Measurements from ENCODE around the gene HACD2.

DNA sequence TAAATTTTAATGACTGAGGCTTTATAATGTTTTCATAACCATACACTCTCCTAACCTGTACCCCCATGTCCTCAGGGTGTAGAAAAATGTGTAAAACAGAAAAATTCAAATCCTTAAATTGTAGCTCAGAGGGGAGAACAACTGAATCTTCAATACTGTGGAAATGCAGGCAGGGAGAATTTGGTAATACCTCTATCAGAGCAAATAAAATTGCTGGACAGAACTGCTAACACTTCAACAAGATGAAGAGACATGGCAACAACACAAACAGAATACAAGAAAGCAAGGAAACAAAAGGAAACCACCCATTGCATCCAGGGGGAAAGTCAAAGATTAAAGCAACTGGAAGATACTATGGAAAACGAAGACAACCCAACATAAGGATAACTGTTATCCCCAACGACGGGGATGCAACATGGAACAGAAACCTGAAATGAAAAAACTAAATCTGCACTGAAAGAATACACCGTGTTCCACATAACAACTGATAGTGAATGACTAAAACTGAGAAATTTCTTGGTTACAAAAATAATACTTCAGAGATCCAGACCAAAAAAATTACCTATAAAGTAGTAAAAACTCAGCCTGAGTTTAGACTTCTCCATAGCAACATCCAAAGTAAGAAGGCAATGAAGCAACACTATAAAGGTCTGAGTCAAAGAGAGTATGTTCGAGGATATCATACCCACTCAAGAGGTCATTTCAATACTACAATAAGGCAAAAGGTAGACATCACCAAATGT, 48.5 kb downstream of the HACD2 start:
- TF ChIP-seq CTCF (IDR thresholded peaks at IDR 0.05), result no peak
- no peak for TF ChIP-seq EZH2phosphoT487 (IDR thresholded peaks at IDR 0.05)
